ENCODE results near the gene IGFBP2. TPM values are rescaled to one million over a fixed set of nuclear protein-coding genes. Genes with fewer than 3 reads are reported as not detected.

The IGFBP2 gene
- total and polyA plus RNA-seq, 12 donors: 14.8 to 253 (median 79.4) TPM

DNA sequence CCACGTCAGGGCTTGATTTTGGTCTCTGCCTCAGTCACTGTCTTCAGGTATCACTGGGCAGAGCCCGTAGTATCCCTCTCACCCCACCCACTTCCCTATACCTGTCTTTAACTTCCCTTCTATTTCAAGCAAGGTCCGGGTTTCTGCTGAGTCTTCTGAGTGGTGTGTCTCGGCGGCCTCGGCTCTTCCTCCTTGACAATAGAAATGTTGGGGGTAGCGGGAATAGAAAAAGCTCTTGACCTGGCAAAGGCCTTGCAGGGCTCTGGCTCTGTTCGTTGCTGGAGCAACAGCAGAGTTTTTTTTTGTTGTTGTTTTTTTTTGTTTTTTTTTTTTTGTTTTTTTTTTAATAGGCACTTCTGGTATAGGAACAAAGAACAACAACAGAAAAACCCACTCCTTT, 78.1 kb downstream of the IGFBP2 start:
- 70 to 78% (median 74%) methylated on average over 8 of the region's 8 CpGs for WGBS, 4 donors
- H3K4me3 ChIP-seq: no peak overlapping the region
- H3K27ac ChIP-seq: peak overlapping the region in 2 of 5 donors; percentile 64 to 73
- no peaks in the 10 kb centered on the region for H3K9me3 ChIP-seq (replicated peaks in 1 of 3)
- TF ChIP-seq POLR2A (IDR thresholded peaks at IDR 0.05) (no peak), CTCF (IDR thresholded peaks at IDR 0.05) (no peak)
- no peaks in the 10 kb centered on the region for H3K36me3 ChIP-seq (replicated peaks in 1 of 2)
- intact Hi-C loops (cut with DNase I): no loop called here
- no peaks in the 10 kb centered on the region for H3K27me3 ChIP-seq
- no peaks in the 10 kb centered on the region for H3K4me1 ChIP-seq (replicated peaks in 1 of 2)
- no peak for DNase-seq

DNA sequence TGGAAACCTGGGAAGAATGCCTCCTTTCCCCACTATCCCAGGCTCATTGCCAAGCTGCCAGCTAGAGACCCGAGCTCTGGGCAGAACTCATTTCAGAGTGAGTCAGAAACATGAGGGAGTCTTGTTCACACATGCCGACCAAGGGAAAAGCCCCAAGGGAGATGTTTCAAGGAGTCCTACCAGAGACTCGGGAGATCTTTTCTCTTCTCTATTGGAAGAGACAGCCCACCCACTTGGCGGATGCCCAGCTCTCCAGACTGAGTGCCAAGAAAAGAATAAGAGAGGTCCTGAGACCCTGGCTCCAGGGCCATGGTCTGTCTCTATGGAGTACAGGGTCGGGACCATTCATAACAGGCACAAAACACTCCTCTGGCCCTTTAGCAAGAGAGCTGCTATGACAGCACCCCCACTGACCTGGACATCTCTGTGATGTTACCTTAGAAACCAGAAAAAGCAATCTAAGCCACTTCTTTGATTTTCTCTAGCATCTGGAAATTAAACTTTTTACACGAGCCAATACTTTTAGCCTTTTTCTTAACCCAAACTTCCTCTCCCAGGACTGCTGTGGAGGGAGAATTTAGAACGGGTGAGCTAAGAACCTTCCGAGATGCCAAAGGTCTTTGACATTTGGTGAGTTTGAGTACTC, 80.6 kb downstream of the IGFBP2 start:
- 55 to 62% (median 59%) methylated on average over 8 of the region's 8 CpGs for WGBS, 4 donors
- Histone ChIP-seq H3K27me3 (no peaks in the 10 kb centered on the region), H3K9me3 (replicated peaks in 1 of 3) (no peaks in the 10 kb centered on the region), H3K27ac (peak overlapping the region in 1 of 5 donors; percentile 61), H3K4me1 (replicated peaks in 1 of 2) (no peaks in the 10 kb centered on the region), H3K36me3 (replicated peaks in 1 of 2) (no peaks in the 10 kb centered on the region), H3K4me3 (no peak overlapping the region)
- DNase-seq: peak in 5 of 7 donors; percentile 24 to 62 (median 48)
- TF ChIP-seq CTCF (IDR thresholded peaks at IDR 0.05) (no peak), POLR2A (IDR thresholded peaks at IDR 0.05) (no peak)
- intact Hi-C loops (cut with DNase I): no loop called here

Other genes with a start within 250 kb of the IGFBP2 start
- gene SMARCAL1, start 220.9 kb upstream of the IGFBP2 start, total RNA-seq: 10 to 100 TPM; 15.3 to 28.9 (median 23.7) TPM
- 10 to 100 TPM in 2 of 3 donors, 1 to 10 TPM in 1; 8.2 to 20.6 (median 15.7) TPM for gene SMARCAL1, start 220.9 kb upstream of the IGFBP2 start, polyA plus RNA-seq
- 1,000 to 10,000 TPM in 6 of 9 donors, 100 to 1,000 TPM in 3; 673 to 4,521 (median 2,319) TPM for gene RPL37A, start 134.6 kb upstream of the IGFBP2 start, total RNA-seq
- 1,000 to 10,000 TPM; 1,765 to 3,364 (median 2,278) TPM for gene RPL37A, start 134.6 kb upstream of the IGFBP2 start, polyA plus RNA-seq
- gene IGFBP5, start 62.1 kb downstream of the IGFBP2 start, total RNA-seq: 1,000 to 10,000 TPM in 3 of 9 donors, 100 to 1,000 TPM in 6; 101 to 2,550 (median 743) TPM
- gene IGFBP5, start 62.1 kb downstream of the IGFBP2 start, polyA plus RNA-seq: 100 to 1,000 TPM in 2 of 3 donors, 10 to 100 TPM in 1; 92.5 to 204 (median 204) TPM
- not detected for gene TNP1, start 226.6 kb downstream of the IGFBP2 start, total RNA-seq
- not detected for gene TNP1, start 226.6 kb downstream of the IGFBP2 start, polyA plus RNA-seq

All from adrenal gland (tissue), 12 donors.